Retinal pigment epithelial cell (primary cell): ENCODE measurements around the gene N4BP2.
"Not testable (repeated sequence)": the region's sequence is repeated elsewhere in the genome, so short reads cannot be mapped to it uniquely, and the experiment has no call there.

Experiments used
- DNase-seq: peaks from one replicate; pipeline ENCODE4 v3.0.0-alpha.2; 2010; ENCODE audit warnings: low read depth
- H3K4me3 ChIP-seq: 2 replicates; pipeline ENCODE4 v1.5.1; 2011; ENCODE audit warnings: mild to moderate bottlenecking, low read length, control low read depth, moderate library complexity
- TF ChIP-seq, protein P1 (sequence below): conservative IDR thresholded peaks from 2 replicates; pipeline ENCODE4 v1.5.1; 2011; ENCODE audit warnings: low read depth, low read length, control low read depth, inconsistent platforms

N4BP2 gene

GRCh38 chr4:40086421-40086820, 29.8 kb downstream of the N4BP2 start:
- TF ChIP-seq, protein P1, sequence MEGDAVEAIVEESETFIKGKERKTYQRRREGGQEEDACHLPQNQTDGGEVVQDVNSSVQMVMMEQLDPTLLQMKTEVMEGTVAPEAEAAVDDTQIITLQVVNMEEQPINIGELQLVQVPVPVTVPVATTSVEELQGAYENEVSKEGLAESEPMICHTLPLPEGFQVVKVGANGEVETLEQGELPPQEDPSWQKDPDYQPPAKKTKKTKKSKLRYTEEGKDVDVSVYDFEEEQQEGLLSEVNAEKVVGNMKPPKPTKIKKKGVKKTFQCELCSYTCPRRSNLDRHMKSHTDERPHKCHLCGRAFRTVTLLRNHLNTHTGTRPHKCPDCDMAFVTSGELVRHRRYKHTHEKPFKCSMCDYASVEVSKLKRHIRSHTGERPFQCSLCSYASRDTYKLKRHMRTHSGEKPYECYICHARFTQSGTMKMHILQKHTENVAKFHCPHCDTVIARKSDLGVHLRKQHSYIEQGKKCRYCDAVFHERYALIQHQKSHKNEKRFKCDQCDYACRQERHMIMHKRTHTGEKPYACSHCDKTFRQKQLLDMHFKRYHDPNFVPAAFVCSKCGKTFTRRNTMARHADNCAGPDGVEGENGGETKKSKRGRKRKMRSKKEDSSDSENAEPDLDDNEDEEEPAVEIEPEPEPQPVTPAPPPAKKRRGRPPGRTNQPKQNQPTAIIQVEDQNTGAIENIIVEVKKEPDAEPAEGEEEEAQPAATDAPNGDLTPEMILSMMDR, result no peak
- DNase-seq, result no peak
- no peak overlapping the region for H3K4me3 ChIP-seq

GRCh38 chr4:40087799-40088366, 31.2 kb downstream of the N4BP2 start:
- no peak overlapping the region for H3K4me3 ChIP-seq
- DNase-seq, result no peak
- TF ChIP-seq, protein P1, result no peak

DNA sequence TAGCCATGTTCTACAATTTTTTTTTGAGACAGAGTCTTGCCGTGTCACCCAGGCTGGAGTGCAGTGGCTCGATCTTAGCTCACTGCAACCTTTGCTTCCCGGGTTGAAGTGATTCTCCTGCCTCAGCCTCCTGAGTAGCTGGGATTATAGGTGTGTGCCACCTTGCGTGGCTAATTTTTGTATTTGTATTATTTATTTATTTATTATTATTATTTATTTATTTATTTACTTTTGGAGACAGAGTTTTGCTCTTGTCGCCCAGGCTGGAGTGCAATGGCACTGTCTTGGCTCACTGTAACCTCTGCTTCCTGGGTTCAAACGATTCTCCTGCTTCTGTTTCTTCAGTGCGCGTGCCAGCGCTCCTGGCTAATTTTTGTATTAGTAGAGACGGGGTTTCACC, 36.8 kb downstream of the N4BP2 start:
- H3K4me3 ChIP-seq, DNase-seq: not testable (repeated sequence)

- no peak for DNase-seq
- TF ChIP-seq, protein P1, result no peak
- H3K4me3 ChIP-seq, result no peak overlapping the region
These were observed 42.4 kb downstream of the N4BP2 start for GRCh38 chr4:40099010-40099409.

- not testable (repeated sequence) for DNase-seq, H3K4me3 ChIP-seq
These were observed 50.5 kb downstream of the N4BP2 start for GRCh38 chr4:40107150-40107549.

- no peak overlapping the region for H3K4me3 ChIP-seq
- no peak for DNase-seq
- TF ChIP-seq, protein P1, result no peak
These were observed 55.6 kb downstream of the N4BP2 start for GRCh38 chr4:40112027-40112792.

DNA sequence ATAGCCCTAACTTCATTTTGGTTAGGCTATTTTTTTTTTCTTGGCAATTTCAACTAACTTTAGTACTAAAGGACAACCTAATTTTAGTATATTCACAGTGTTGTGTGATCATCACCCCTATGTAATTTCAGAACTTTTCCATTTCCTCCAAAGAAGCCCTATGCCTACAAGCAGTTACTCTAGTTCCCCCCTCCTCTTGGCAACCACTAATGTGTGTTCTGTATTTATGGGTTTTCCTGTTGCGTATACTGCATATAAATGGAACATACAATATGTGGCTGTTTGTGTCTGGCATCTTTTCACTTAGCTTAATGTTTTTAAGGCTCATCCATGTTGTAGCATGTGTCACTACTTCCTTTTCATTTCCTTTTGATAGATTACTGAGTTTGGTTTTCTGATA, 57.6 kb downstream of the N4BP2 start:
- no peak for DNase-seq
- TF ChIP-seq, protein P1, result no peak
- no peak overlapping the region for H3K4me3 ChIP-seq

DNA sequence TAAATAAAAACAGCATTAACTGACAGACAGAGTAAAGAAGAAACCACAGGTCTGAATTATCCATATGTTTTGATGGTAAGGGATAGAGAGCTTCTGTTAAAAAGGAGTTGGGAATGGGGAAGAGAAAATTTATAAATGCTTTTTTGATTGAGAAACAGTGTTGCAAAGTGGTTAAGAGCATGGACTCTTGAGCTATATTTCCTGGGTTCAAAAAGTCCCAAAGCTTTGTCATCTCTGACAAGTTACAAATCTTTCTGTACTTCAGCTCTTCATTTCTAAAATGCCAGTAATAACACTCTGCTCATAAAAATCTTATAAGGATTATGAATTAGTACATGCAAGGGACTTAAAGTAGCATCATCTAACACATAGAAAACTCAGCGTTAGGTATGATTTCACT, 62.2 kb downstream of the N4BP2 start:
- TF ChIP-seq, protein P1, result no peak
- DNase-seq, result peak; percentile 2
- no peak overlapping the region for H3K4me3 ChIP-seq
